ENCODE measurements around the gene SLC39A12. TPM values are rescaled to one million over a fixed set of nuclear protein-coding genes. Genes with fewer than 3 reads are reported as not detected.

SLC39A12 gene
- total RNA-seq, 2 experiments from 2014 or later: not detected

- Mint-ChIP-seq H3K9me3 (no peaks in the 10 kb centered on the region), H3K27ac (no peak overlapping the region), H3K27me3 (no peaks in the 10 kb centered on the region), H3K36me3 (ENCODE audit: low read depth) (no peaks in the 10 kb centered on the region), H3K4me1 (ENCODE audit: low read depth) (no peaks in the 10 kb centered on the region), H3K4me3 (no peak overlapping the region)
- POLR2A ChIA-PET: no interaction called here
- Histone ChIP-seq H3K4me1 (ENCODE audit: insufficient read depth, low read length) (no peaks in the 10 kb centered on the region), H3K4me3 (ENCODE audit: low read length) (no peak overlapping the region), H3K36me3 (ENCODE audit: insufficient read depth, low read length) (no peaks in the 10 kb centered on the region), H3K27me3 (ENCODE audit: control insufficient read depth in 1 of 2, insufficient read depth in 2 of 2, low read length in 2 of 2) (no peaks in the 10 kb centered on the region), H3K9me3 (ENCODE audit: control insufficient read depth in 1 of 2, insufficient read depth in 1 of 2, low read length in 2 of 2) (no peaks in the 10 kb centered on the region), H3K27ac (ENCODE audit: low read depth in 1 of 2, low read length in 2 of 2) (no peak overlapping the region)
- CTCF ChIA-PET: no interaction called here
- TF ChIP-seq CTCF (IDR thresholded peaks at IDR 0.05): no peak
- DNase-seq (no peak), ATAC-seq (ENCODE audit: poor library complexity) (no peak)
- intact Hi-C loops (cut with DNase I, micrococcal nuclease): no loop called here
These were observed 128.1 kb downstream of the SLC39A12 start for GRCh38 chr10:18079665-18080295.

DNA sequence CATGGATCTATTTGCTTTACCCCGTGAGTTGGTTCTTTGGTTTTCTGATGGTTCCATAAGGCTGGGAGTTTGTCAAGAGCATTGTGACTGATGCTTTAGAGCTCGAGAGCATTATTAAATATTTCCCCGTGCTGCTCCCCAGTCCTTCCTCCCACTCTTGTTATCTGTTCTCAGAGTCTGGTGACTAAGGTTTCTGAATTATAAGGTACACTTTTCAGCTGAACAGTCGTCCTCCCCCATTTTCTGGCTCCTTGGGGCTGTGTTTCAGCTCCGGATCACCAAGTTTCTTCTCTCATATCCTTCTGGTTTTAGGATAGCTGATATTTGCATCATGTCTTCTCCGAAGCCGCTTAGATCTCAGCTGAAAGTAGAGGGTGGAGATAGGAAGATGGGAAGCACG, 130.7 kb downstream of the SLC39A12 start:
- intact Hi-C loops (cut with DNase I, micrococcal nuclease): no loop called here
- no peak for TF ChIP-seq CTCF (IDR thresholded peaks at IDR 0.05)
- Mint-ChIP-seq H3K27ac (no peak overlapping the region), H3K9me3 (no peaks in the 10 kb centered on the region), H3K4me3 (no peak overlapping the region), H3K4me1 (ENCODE audit: low read depth) (no peaks in the 10 kb centered on the region), H3K27me3 (no peaks in the 10 kb centered on the region), H3K36me3 (ENCODE audit: low read depth) (no peaks in the 10 kb centered on the region)
- Histone ChIP-seq H3K4me3 (ENCODE audit: low read length) (no peak overlapping the region), H3K27me3 (ENCODE audit: control insufficient read depth in 1 of 2, insufficient read depth in 2 of 2, low read length in 2 of 2) (no peaks in the 10 kb centered on the region), H3K9me3 (ENCODE audit: control insufficient read depth in 1 of 2, insufficient read depth in 1 of 2, low read length in 2 of 2) (no peaks in the 10 kb centered on the region), H3K36me3 (ENCODE audit: insufficient read depth, low read length) (no peaks in the 10 kb centered on the region), H3K4me1 (ENCODE audit: insufficient read depth, low read length) (no peaks in the 10 kb centered on the region), H3K27ac (ENCODE audit: low read depth in 1 of 2, low read length in 2 of 2) (no peak overlapping the region)
- DNase-seq: no peak
- ChIA-PET POLR2A (no interaction called here), CTCF (no interaction called here)
- ATAC-seq (ENCODE audit: poor library complexity): no peak

DNA sequence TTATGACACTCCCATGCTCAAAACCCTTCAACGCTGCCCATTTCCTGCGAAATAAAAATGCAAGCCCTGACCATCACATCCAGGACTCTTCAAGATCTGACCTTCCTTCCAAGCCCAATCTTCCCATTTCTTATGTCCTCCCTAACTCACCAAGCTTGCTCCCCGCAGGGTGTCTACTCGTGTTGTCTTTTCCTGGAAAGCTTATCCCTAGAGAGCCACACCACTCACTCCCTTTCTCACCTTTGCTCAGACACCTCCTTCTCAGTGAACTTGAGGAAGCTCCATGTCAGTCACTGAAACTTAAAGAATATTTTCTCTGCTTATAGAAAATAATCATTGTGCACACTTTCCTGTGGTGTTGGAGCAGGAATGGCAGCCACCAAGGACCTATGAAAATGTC, 134.1 kb downstream of the SLC39A12 start:
- H3K36me3 Mint-ChIP-seq (ENCODE audit: low read depth): no peaks in the 10 kb centered on the region
- POLR2A ChIA-PET: no interaction called here
- intact Hi-C loops (cut with DNase I, micrococcal nuclease): no loop called here
- ATAC-seq (ENCODE audit: poor library complexity): no peak
- H3K4me1 Mint-ChIP-seq (ENCODE audit: low read depth): no peaks in the 10 kb centered on the region
- CTCF ChIA-PET: no interaction called here
- no peaks in the 10 kb centered on the region for H3K27me3 ChIP-seq (ENCODE audit: control insufficient read depth in 1 of 2, insufficient read depth in 2 of 2, low read length in 2 of 2)
- H3K9me3 ChIP-seq (ENCODE audit: control insufficient read depth in 1 of 2, insufficient read depth in 1 of 2, low read length in 2 of 2): peaks cover 0 to 4% of the 10 kb centered on the region in 2 experiments
- H3K4me3 Mint-ChIP-seq: no peak overlapping the region
- DNase-seq: no peak
- H3K27me3 Mint-ChIP-seq: no peaks in the 10 kb centered on the region
- H3K4me1 ChIP-seq (ENCODE audit: insufficient read depth, low read length): no peaks in the 10 kb centered on the region
- no peak overlapping the region for H3K27ac Mint-ChIP-seq
- H3K4me3 ChIP-seq (ENCODE audit: low read length): no peak overlapping the region
- TF ChIP-seq CTCF (IDR thresholded peaks at IDR 0.05): no peak
- no peaks in the 10 kb centered on the region for H3K36me3 ChIP-seq (ENCODE audit: insufficient read depth, low read length)
- no peak overlapping the region for H3K27ac ChIP-seq (ENCODE audit: low read depth in 1 of 2, low read length in 2 of 2)
- H3K9me3 Mint-ChIP-seq: no peaks in the 10 kb centered on the region

All from CD4-positive, alpha-beta T cell (primary cell).